Lower leg skin (tissue), 4 donors: Measurements from ENCODE around the gene CTSA. TPM values are rescaled to one million over a fixed set of nuclear protein-coding genes. Genes with fewer than 3 reads are reported as not detected.
A peak's percentile ranks its signal among the peaks of the same experiment; 100 is the strongest.

ENCODE experiments used
- DNase-seq, 2 donors: peaks; one replicate each; pipeline ENCODE4 v3.0.0-alpha.2; 2019; ENCODE audit warnings: low spot score in 2 of 2
- H3K4me3 ChIP-seq: fragments of 200-600 bp; sonication (generic); 2 replicates; pipeline ENCODE4 v1.5.1; 2017; ENCODE audit warnings: mild to moderate bottlenecking, low read depth; ENCODE audit not compliant: poor library complexity, severe bottlenecking
- CTCF ChIP-seq, 3 donors: fragments of 450-650 bp; IDR thresholded peaks; one replicate each; pipeline ENCODE4 v1.5.1; 2016; ENCODE audit warnings: antibody characterized with exemption in 3 of 3, mild to moderate bottlenecking in 3 of 3, moderate library complexity in 2 of 3
- POLR2A ChIP-seq, 2 donors: fragments of 450-650 bp; IDR thresholded peaks; one replicate each; pipeline ENCODE4 v1.6.1; 2016 to 2017; ENCODE audit warnings: antibody characterized with exemption in 2 of 2, mild to moderate bottlenecking in 1 of 2, moderate library complexity in 1 of 2
- WGBS, 2 donors: methylation state at CpG; one replicate each; pipeline ENCODE4 v1.1.5; 2018; 5-methylcytosine and 5-hydroxymethylcytosine counted together
- intact Hi-C: fragments of 100-400 bp; cut with DNase I; formaldehyde crosslinking; loops from one replicate; pipeline ENCODE4 v1.15.0; 2023; ENCODE audit warnings: low total_unique reads
- total RNA-seq, 4 donors: library from RNA; depleted of rRNA; stranded (reverse); fragments of >200 nt; gene quantifications; one replicate each; pipeline ENCODE4 v1.1.0, GENCODE V29; 2016

CTSA gene
- total RNA-seq, 4 donors from 2014 or later, result 89.1 to 122 (median 111) TPM

GRCh38 chr20:45909336-45909808 lies 18.2 kb downstream of the CTSA start:
- no peak overlapping the region for H3K4me3 ChIP-seq
- 89 to 90% methylated on average over 12 of the region's 12 CpGs for WGBS, 2 donors

GRCh38 chr20:45909817-45910669 lies 18.9 kb downstream of the CTSA start:
- WGBS, 2 donors, result 83 to 85% methylated on average over 21 of the region's 22 CpGs
- DNase-seq, result no peak
- H3K4me3 ChIP-seq, result no peak overlapping the region
- no peak for TF ChIP-seq POLR2A (IDR thresholded peaks at IDR 0.05)
- TF ChIP-seq CTCF (IDR thresholded peaks at IDR 0.05), result no peak
- intact Hi-C loops, result no loop called here

More at GRCh38 chr20:45909336-45909808, 18.2 kb downstream of the CTSA start:
- intact Hi-C loops, result no loop called here
- TF ChIP-seq CTCF (IDR thresholded peaks at IDR 0.05), result peak in 1 of 3 donors; percentile 7
- no peak for TF ChIP-seq POLR2A (IDR thresholded peaks at IDR 0.05)
- no peak for DNase-seq

GRCh38 chr20:45910670-45911485 lies 19.7 kb downstream of the CTSA start:
- intact Hi-C loops, result no loop called here
- TF ChIP-seq POLR2A (IDR thresholded peaks at IDR 0.05) (no peak), CTCF (IDR thresholded peaks at IDR 0.05) (no peak)

GRCh38 chr20:45911486-45912343 lies 20.6 kb downstream of the CTSA start, which contains the start of gene PLTP:
PLTP (minus strand) TSS chr20:45912155; CDS start chr20:45911452, 703 bp downstream.
- peak within 1 kb of the TSS; percentile 33 for H3K4me3 ChIP-seq
- DNase-seq, result peak; percentile 72 to 94
- WGBS, 2 donors, result 1% methylated on average over 43 to 55 of the region's 58 CpGs
- intact Hi-C loops, result no loop called here
- TF ChIP-seq POLR2A (IDR thresholded peaks at IDR 0.05), result no peak

More at GRCh38 chr20:45910670-45911485, 19.7 kb downstream of the CTSA start:
- 2 to 3% methylated on average over 39 to 41 of the region's 43 CpGs for WGBS, 2 donors
- H3K4me3 ChIP-seq, result peak overlapping the region; percentile 33
- peak; percentile 99 to 100 for DNase-seq

DNA sequence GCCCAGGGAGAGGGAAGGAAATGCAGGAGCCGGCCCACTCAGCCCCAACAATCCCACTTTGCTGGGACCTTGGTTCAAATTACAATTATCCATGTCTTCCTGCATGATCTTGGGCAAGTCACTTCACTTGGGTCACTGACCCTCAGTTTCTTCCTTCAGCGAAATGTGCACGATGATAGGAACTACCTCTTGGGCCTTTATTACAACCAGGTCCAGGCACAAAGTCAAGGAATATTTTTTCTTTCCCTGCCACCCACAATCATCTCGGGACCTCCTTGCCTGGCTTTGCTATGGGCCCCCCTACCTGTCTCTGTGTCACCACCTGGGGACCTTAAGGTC lies 21.2 kb downstream of the CTSA start:
- DNase-seq, result no peak
- no peak overlapping the region for H3K4me3 ChIP-seq
- 19 to 25% methylated on average over 4 of the region's 4 CpGs for WGBS, 2 donors
- intact Hi-C loops, result no loop called here
- TF ChIP-seq POLR2A (IDR thresholded peaks at IDR 0.05) (no peak), CTCF (IDR thresholded peaks at IDR 0.05) (no peak)
